ENCODE results near the gene DNAAF5.

DNA sequence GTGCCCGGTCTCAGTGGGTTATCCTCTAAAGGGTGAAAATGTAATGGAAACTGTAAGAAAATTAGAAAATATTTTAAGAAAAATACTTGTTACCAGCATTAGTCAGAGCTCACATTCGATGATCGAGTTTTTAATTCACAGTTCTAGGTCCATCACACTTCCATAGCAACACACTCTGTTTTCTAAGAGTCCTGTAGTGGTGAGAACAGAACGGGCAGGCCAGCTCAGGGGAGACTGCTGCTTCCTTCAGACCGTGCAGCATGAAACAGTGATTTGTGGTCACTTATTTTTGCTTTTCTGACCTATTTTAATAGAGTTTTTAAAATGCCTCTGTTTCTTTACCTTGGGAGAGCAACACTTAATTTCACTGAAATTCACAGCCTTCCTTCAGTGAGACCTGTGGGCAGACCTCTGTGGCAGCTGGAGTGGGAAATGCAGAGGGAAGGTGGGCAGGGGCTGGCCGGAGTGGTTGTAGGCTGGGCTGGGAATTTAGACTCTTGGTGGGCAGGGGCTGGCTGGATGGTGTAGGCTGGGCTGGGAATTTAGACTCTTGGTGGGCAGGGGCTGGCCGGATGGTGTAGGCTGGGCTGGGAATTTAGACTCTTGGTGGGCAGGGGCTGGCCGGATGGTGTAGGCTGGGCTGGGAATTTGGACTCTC lies 107.2 kb downstream of the DNAAF5 start:
- TF ChIP-seq CTCF (IDR thresholded peaks at IDR 0.05): no peak
- TF ChIP-seq POLR2A (IDR thresholded peaks at IDR 0.05): no peak

Measured in body of pancreas (tissue), 4 donors.